WERI-Rb-1 (cell line): ENCODE measurements around the gene C22orf23.

ENCODE experiments used
- DNase-seq: peaks from one replicate; pipeline ENCODE4 v3.0.0-alpha.2; 2020
- H3K27ac ChIP-seq: fragments of 250-450 bp; sonication (Bioruptor Pico); 2 replicates; pipeline ENCODE4 v1.5.1; 2020; ENCODE audit warnings: mild to moderate bottlenecking, moderate library complexity
- H3K27me3 ChIP-seq: fragments of 250-450 bp; sonication (Bioruptor Pico); 2 replicates; pipeline ENCODE4 v1.5.1; 2021; ENCODE audit warnings: mild to moderate bottlenecking, low read depth, moderate library complexity; ENCODE audit not compliant: insufficient read depth, severe bottlenecking
- H3K36me3 ChIP-seq: fragments of 250-450 bp; sonication (Bioruptor Pico); 2 replicates; pipeline ENCODE4 v1.5.1; 2020; ENCODE audit warnings: mild to moderate bottlenecking, moderate library complexity
- H3K4me3 ChIP-seq: 2 replicates; pipeline ENCODE4 v1.5.1; 2011; ENCODE audit warnings: low read depth, mild to moderate bottlenecking, control low read depth, low read length
- H3K9me3 ChIP-seq: fragments of 250-450 bp; sonication (Bioruptor Pico); 2 replicates; pipeline ENCODE4 v1.5.1; 2021; ENCODE audit warnings: mild to moderate bottlenecking, moderate library complexity; ENCODE audit not compliant: severe bottlenecking
- CTCF ChIP-seq: IDR thresholded peaks from 2 replicates; pipeline ENCODE4 v1.5.1; 2011; ENCODE audit warnings: low read depth, mild to moderate bottlenecking, control low read depth, inconsistent platforms, low read length

C22orf23 gene

GRCh38 chr22:37940698-37941376 is 12.6 kb downstream of the C22orf23 start:
- no peak for DNase-seq
- H3K27ac ChIP-seq = no peak overlapping the region
- no peaks in the 10 kb centered on the region for H3K27me3 ChIP-seq
- H3K9me3 ChIP-seq = no peaks in the 10 kb centered on the region
- TF ChIP-seq CTCF = no peak
- peaks cover 11% of the 10 kb centered on the region for H3K36me3 ChIP-seq
- H3K4me3 ChIP-seq = no peak overlapping the region

- Histone ChIP-seq H3K27ac (no peak overlapping the region), H3K36me3 (peaks cover 15% of the 10 kb centered on the region), H3K4me3 (no peak overlapping the region), H3K27me3 (no peaks in the 10 kb centered on the region), H3K9me3 (no peaks in the 10 kb centered on the region)
- DNase-seq = peak; percentile 88
- TF ChIP-seq CTCF = peak; percentile 99
These were observed 19.6 kb downstream of the C22orf23 start for GRCh38 chr22:37933711-37934376.

GRCh38 chr22:37932821-37933578 is 20.4 kb downstream of the C22orf23 start:
- DNase-seq = no peak

GRCh38 chr22:37932401-37932800 is 21.0 kb downstream of the C22orf23 start:
- H3K4me3 ChIP-seq = no peak overlapping the region
- no peak for DNase-seq
- no peak for TF ChIP-seq CTCF
- no peak overlapping the region for H3K27ac ChIP-seq
- no peaks in the 10 kb centered on the region for H3K9me3 ChIP-seq
- H3K36me3 ChIP-seq = peaks cover 19% of the 10 kb centered on the region
- H3K27me3 ChIP-seq = no peaks in the 10 kb centered on the region

More at GRCh38 chr22:37932821-37933578, 20.4 kb downstream of the C22orf23 start:
- TF ChIP-seq CTCF = no peak
- Histone ChIP-seq H3K27me3 (no peaks in the 10 kb centered on the region), H3K9me3 (no peaks in the 10 kb centered on the region), H3K36me3 (peaks cover 15% of the 10 kb centered on the region), H3K4me3 (no peak overlapping the region), H3K27ac (no peak overlapping the region)

GRCh38 chr22:37931893-37932389 is 21.5 kb downstream of the C22orf23 start:
- H3K4me3 ChIP-seq = no peak overlapping the region
- H3K27me3 ChIP-seq = no peaks in the 10 kb centered on the region
- H3K9me3 ChIP-seq = no peaks in the 10 kb centered on the region
- H3K27ac ChIP-seq = no peak overlapping the region
- no peak for TF ChIP-seq CTCF
- DNase-seq = no peak
- peaks cover 20% of the 10 kb centered on the region for H3K36me3 ChIP-seq
